A549 (cell line): ENCODE data around the gene ZBTB20.

Experiments
- CBX8 ChIP-seq: fragments of 200-600 bp; sonication (generic); IDR thresholded peaks from 2 replicates; pipeline ENCODE4 v1.6.1; 2016
- MAZ ChIP-seq: fragments of 150-350 bp; IDR thresholded peaks from 2 replicates; pipeline ENCODE4 v1.6.1; 2014; ENCODE audit warnings: antibody characterized with exemption, low read depth, low read length, borderline replicate concordance
- REST ChIP-seq: fragments of 200-600 bp; sonication (generic); IDR thresholded peaks from 2 replicates; pipeline ENCODE4 v1.6.1; 2016; ENCODE audit warnings: antibody characterized with exemption, mild to moderate bottlenecking, moderate library complexity
- RFX5 ChIP-seq: fragments of 450-650 bp; IDR thresholded peaks from 2 replicates; pipeline ENCODE4 v1.7.1; 2014; ENCODE audit warnings: antibody characterized with exemption, mild to moderate bottlenecking, moderate library complexity
- TF ChIP-seq, protein P1 (sequence below): fragments of 450-650 bp; IDR thresholded peaks from 2 replicates; pipeline ENCODE4 v1.6.1; 2014; ENCODE audit warnings: antibody characterized with exemption

GRCh38 chr3:114466816-114467215 is 680.3 kb downstream of the ZBTB20 start:
- TF ChIP-seq, protein P1, sequence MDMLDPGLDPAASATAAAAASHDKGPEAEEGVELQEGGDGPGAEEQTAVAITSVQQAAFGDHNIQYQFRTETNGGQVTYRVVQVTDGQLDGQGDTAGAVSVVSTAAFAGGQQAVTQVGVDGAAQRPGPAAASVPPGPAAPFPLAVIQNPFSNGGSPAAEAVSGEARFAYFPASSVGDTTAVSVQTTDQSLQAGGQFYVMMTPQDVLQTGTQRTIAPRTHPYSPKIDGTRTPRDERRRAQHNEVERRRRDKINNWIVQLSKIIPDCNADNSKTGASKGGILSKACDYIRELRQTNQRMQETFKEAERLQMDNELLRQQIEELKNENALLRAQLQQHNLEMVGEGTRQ = no peak
- TF ChIP-seq RFX5 = no peak
- no peak for TF ChIP-seq REST
- no peak for TF ChIP-seq CBX8
- TF ChIP-seq MAZ = no peak
